ENCODE results near the gene MKNK2.

- no peak for TF ChIP-seq CTCF (IDR thresholded peaks at IDR 0.05; ENCODE audit: extremely low read depth in 1 of 2, insufficient read depth in 1 of 2, low read depth in 1 of 2, low read length in 2 of 2)
- no peak for TF ChIP-seq POLR2AphosphoS5 (IDR thresholded peaks at IDR 0.05; ENCODE audit: insufficient read depth, low read depth, low read length)
- TF ChIP-seq POLR2A (IDR thresholded peaks at IDR 0.05; ENCODE audit: low read depth, low read length) = no peak
- no peak for TF ChIP-seq FOS (IDR thresholded peaks at IDR 0.05; ENCODE audit: borderline replicate concordance, insufficient read depth, low read length)
- no peak for TF ChIP-seq EZH2 (IDR thresholded peaks at IDR 0.05; ENCODE audit: borderline replicate concordance, low read depth, low read length, severe bottlenecking)
- no peak for TF ChIP-seq JUN (IDR thresholded peaks at IDR 0.05; ENCODE audit: borderline replicate concordance, insufficient read depth, insufficient read length, low read depth)
- no peak for TF ChIP-seq MYC (IDR thresholded peaks at IDR 0.05; ENCODE audit: low read depth, low read length)
- TF ChIP-seq MAX (IDR thresholded peaks at IDR 0.05; ENCODE audit: insufficient read depth, insufficient read length) = no peak
Observed at GRCh38 chr19:1999856-2000515, 51.1 kb downstream of the MKNK2 start.

Measured in endothelial cell of umbilical vein (primary cell).